Body of pancreas (tissue), 4 donors: ENCODE measurements around the gene GLI3.

Source experiments
- CTCF ChIP-seq, 7 experiments: fragments of 450-650 bp in 4 of 7; fragments of 200-600 bp in 3 of 7; sonication (generic) in 3 of 7; IDR thresholded peaks; one replicate each; pipeline ENCODE4 v1.5.1; 2016 to 2019; ENCODE audit warnings: antibody characterized with exemption in 7 of 7
- POLR2A ChIP-seq, 3 donors: fragments of 450-650 bp; IDR thresholded peaks; one replicate each; pipeline ENCODE4 v1.6.1; 2016; ENCODE audit warnings: antibody characterized with exemption in 3 of 3, mild to moderate bottlenecking in 2 of 3

GRCh38 chr7:42207420-42207819 lies 29.6 kb downstream of the GLI3 start:
- TF ChIP-seq CTCF (IDR thresholded peaks at IDR 0.05) (no peak), POLR2A (IDR thresholded peaks at IDR 0.05) (no peak)
